22Rv1 (cell line): Measurements from ENCODE around the gene AIG1.

Experiments used
- CTCF ChIP-seq: fragments of 450-650 bp; IDR thresholded peaks from 2 replicates; pipeline ENCODE4 v1.5.1; 2017; ENCODE audit warnings: mild to moderate bottlenecking
- ZFX ChIP-seq: fragments of 450-650 bp; IDR thresholded peaks from 2 replicates; pipeline ENCODE4 v1.6.1; 2017; ENCODE audit warnings: antibody characterized with exemption, borderline replicate concordance

DNA sequence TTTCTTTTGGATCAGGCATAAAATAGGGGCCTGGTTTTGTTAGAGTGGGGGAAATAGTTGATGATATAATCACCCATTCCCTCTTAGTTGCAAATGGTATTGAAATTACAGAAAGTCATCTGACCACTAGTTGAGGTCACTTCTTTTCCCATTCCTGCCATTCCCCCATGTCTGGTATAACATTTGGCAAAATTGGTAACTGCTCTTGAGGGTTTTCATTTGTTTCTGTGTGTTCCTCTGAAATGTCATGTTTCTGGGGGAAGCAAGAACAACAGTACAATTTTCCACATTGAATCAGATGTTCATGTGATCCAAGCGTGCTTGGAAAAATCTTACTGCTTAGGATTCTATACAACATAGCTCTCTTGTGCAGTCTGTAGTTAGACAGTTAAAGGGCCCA is 7.3 kb downstream of the AIG1 start:
- TF ChIP-seq CTCF, result no peak
- TF ChIP-seq ZFX, result no peak
